B cell (primary cell): Measurements from ENCODE around the gene OTOF. TPM values are rescaled to one million over a fixed set of nuclear protein-coding genes. Genes with fewer than 3 reads are reported as not detected.

Experiments used
- ATAC-seq: fragments of 200-7000 bp; cut with Tn5 transposase; one replicate; pipeline ENCODE4 v1.10.0; 2021; ENCODE audit warnings: low read depth, mild to moderate bottlenecking, moderate number of reproducible peaks, moderate library complexity
- CTCF ChIA-PET: fragments of 350-600 bp; sonication (Branson Sonifier 250); formaldehyde crosslinking; loops from one replicate; lab custom pipeline; 2021; ENCODE audit warnings: antibody characterized with exemption, inconsistent platforms; lab: Charles Lee
- POLR2A ChIA-PET: fragments of 350-600 bp; sonication (Branson Sonifier 250); formaldehyde crosslinking; loops from one replicate; lab custom pipeline; 2021; ENCODE audit warnings: antibody characterized with exemption; lab: Charles Lee
- DNase-seq: peaks from one replicate; pipeline ENCODE4 v3.0.0; 2013
- H2AFZ ChIP-seq: 2 replicates; pipeline ENCODE4 v1.6.1; 2012; ENCODE audit warnings: mild to moderate bottlenecking, low read depth, low read length; ENCODE audit not compliant: insufficient read depth, poor library complexity, severe bottlenecking
- H3K27ac ChIP-seq, 2 donors: 1 replicate in 1 of 2; 2 replicates in 1 of 2; pipeline ENCODE4 v1.5.1; 2012 to 2013; ENCODE audit warnings: low read length in 2 of 2, mild to moderate bottlenecking in 2 of 2, moderate library complexity in 1 of 2
- H3K27me3 ChIP-seq, 4 experiments: fragments of 200-600 bp in 1 of 4; sonication (generic) in 1 of 4; replicated peaks in 1 of 4; 1 replicate in 2 of 4; 2 replicates in 2 of 4; pipeline versions ENCODE4 v1.6.1 to v1.7.0; 2013 to 2016; ENCODE audit warnings: low read length in 3 of 4, mild to moderate bottlenecking in 2 of 4, mixed read lengths in 1 of 4, moderate library complexity in 1 of 4; ENCODE audit not compliant: insufficient read depth in 4 of 4, control insufficient read depth in 3 of 4; ENCODE audit errors: control extremely low read depth in 1 of 4
- H3K36me3 ChIP-seq, 2 experiments: replicated peaks in 1 of 2; 1 replicate in 1 of 2; 2 replicates in 1 of 2; pipeline versions ENCODE4 v1.6.1 to v1.7.1; 2013; ENCODE audit warnings: low read length in 1 of 2; ENCODE audit not compliant: insufficient read depth in 2 of 2, control insufficient read depth in 1 of 2; ENCODE audit errors: control extremely low read depth in 1 of 2, extremely low read depth in 1 of 2
- H3K4me1 ChIP-seq, 2 donors: fragments of 200-600 bp in 1 of 2; sonication (generic) in 1 of 2; 1 replicate in 1 of 2; 2 replicates in 1 of 2; pipeline versions ENCODE4 v1.5.1 to v1.6.1; 2013 to 2017; ENCODE audit warnings: low read length in 2 of 2; ENCODE audit not compliant: control insufficient read depth in 2 of 2, insufficient read depth in 2 of 2
- H3K4me2 ChIP-seq: replicated peaks from 2 replicates; pipeline ENCODE3; 2012; ENCODE audit warnings: mild to moderate bottlenecking, low read depth, low read length; ENCODE audit not compliant: poor library complexity, severe bottlenecking
- H3K4me3 ChIP-seq, 5 experiments: fragments of 200-600 bp in 1 of 5; sonication (generic) in 1 of 5; 1 replicate in 3 of 5; 2 replicates in 2 of 5; pipeline versions ENCODE4 v1.5.1 to v1.7.0; 2011 to 2016; ENCODE audit warnings: low read length in 4 of 5, mild to moderate bottlenecking in 4 of 5, low read depth in 2 of 5, control low read depth in 1 of 5, moderate library complexity in 1 of 5; ENCODE audit not compliant: insufficient read depth in 1 of 5; ENCODE audit errors: control extremely low read depth in 1 of 5, extremely low read depth in 1 of 5
- H3K79me2 ChIP-seq: fragments of 200-600 bp; sonication (generic); one replicate; pipeline ENCODE4 v1.6.0; 2016; ENCODE audit warnings: low read length; ENCODE audit not compliant: control insufficient read depth, insufficient read depth
- H3K9ac ChIP-seq: fragments of 200-600 bp; sonication (generic); 2 replicates; pipeline ENCODE4 v1.6.1; 2017; ENCODE audit warnings: mild to moderate bottlenecking, low read length, moderate library complexity
- H3K9me3 ChIP-seq, 3 donors: one replicate each; pipeline versions ENCODE4 v1.6.1 to v1.7.1; 2013; ENCODE audit warnings: low read length in 2 of 3; ENCODE audit not compliant: control insufficient read depth in 2 of 3, insufficient read depth in 1 of 3; ENCODE audit errors: control extremely low read depth in 1 of 3
- H4K20me1 ChIP-seq: 2 replicates; pipeline ENCODE4 v1.6.0; 2012; ENCODE audit warnings: mild to moderate bottlenecking, low read length; ENCODE audit not compliant: insufficient read depth, control insufficient read depth, poor library complexity, severe bottlenecking
- H3K27ac Mint-ChIP-seq: one replicate; pipeline ENCODE4 v1.8.0; 2021; ENCODE audit warnings: mixed read lengths
- H3K27me3 Mint-ChIP-seq: one replicate; pipeline ENCODE4 v1.8.0; 2021; ENCODE audit warnings: mixed read lengths
- H3K4me1 Mint-ChIP-seq: one replicate; pipeline ENCODE4 v1.8.0; 2021; ENCODE audit warnings: mixed read lengths
- H3K4me3 Mint-ChIP-seq: one replicate; pipeline ENCODE4 v1.8.0; 2021; ENCODE audit warnings: mixed read lengths
- H3K9me3 Mint-ChIP-seq: one replicate; pipeline ENCODE4 v1.8.0; 2022; ENCODE audit warnings: mixed read lengths; ENCODE audit not compliant: insufficient read depth
- CTCF ChIP-seq: fragments of 200-600 bp; IDR thresholded peaks from one replicate; pipeline ENCODE4 v1.8.0; 2022; ENCODE audit warnings: antibody characterized with exemption, mild to moderate bottlenecking
- EZH2 ChIP-seq: IDR thresholded peaks from 2 replicates; pipeline ENCODE4 v1.6.1; 2012; ENCODE audit warnings: borderline replicate concordance, low read depth, mild to moderate bottlenecking, moderate library complexity, low read length; ENCODE audit not compliant: insufficient read depth, poor library complexity, severe bottlenecking
- WGBS: methylation state at CpG from one replicate; pipeline ENCODE4 v1.1.5; 2013; ENCODE audit warnings: missing lambda C conversion rate; ENCODE audit not compliant: insufficient coverage; 5-methylcytosine and 5-hydroxymethylcytosine counted together
- intact Hi-C: fragments of 100-400 bp; cut with micrococcal nuclease; formaldehyde crosslinking; loops from one replicate; pipeline ENCODE4 v1.10.0; 2022
- polyA plus RNA-seq: library from polyadenylated mRNA; depleted of rRNA; stranded (reverse); fragments of >200 nt; gene quantifications from 2 replicates; pipeline ENCODE4 v1.2.3, GENCODE V29; 2012
- total RNA-seq, 2 donors: library from RNA; stranded (reverse); fragments of 120-200 nt in 1 of 2; gene quantifications; 1 replicate in 1 of 2; 2 replicates in 1 of 2; pipeline versions ENCODE4 v1.2.3 to v1.2.4, GENCODE V29; 2013 to 2022

Gene OTOF
- total and polyA plus RNA-seq, 2 donors (not counting 1 experiment from before 2014, with no cell fraction given) = not detected

DNA sequence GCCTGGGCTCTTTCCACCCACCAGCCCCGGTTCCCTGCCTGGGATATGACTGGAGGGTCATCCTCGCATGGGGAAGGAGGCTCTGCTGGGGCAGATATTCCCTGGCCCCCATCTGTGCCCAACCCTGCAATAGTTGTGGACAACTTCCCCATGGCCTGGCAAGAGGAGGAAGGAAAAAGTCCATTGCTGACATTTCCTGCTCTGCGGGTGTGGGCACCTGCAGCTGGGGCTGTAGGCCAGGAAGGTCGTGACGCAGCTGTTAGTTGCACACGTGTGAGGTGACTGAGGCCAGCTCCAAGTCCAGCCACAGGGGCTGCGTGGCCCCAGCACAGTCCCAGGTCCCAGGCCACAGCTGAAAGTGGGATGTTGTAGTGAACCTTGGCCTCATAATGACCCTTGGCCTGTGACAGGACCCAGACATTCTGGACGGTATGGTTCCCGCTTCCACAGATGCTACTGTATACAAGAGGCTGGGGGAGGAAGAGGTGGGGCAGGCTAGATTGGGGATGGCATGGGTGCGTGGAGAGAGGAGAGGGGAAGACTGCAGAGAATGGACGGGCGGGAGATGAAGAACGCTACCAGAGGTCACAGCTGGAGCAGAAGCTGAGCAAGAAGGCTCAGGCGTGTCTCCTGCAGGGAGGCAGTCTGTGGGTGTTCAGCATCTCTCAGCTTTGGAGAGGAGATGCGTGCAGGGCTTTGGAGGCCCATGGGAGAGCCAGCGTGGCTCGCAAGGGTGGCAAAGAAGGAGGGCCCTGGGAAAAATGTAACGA is 22.1 kb downstream of the OTOF start:
- Histone ChIP-seq H3K36me3 (no peaks in the 10 kb centered on the region), H3K9me3 (no peaks in the 10 kb centered on the region), H3K4me2 (no peak overlapping the region), H3K27me3 (no peaks in the 10 kb centered on the region), H3K4me3 (no peak overlapping the region), H2AFZ (no peak overlapping the region), H3K79me2 (no peaks in the 10 kb centered on the region), H4K20me1 (no peaks in the 10 kb centered on the region), H3K4me1 (no peaks in the 10 kb centered on the region), H3K9ac (no peak overlapping the region), H3K27ac (no peak overlapping the region)
- ATAC-seq (no peak), DNase-seq (no peak)
- ChIA-PET CTCF (no interaction called here), POLR2A (no interaction called here)
- no peak overlapping the region for H3K4me3 Mint-ChIP-seq
- TF ChIP-seq EZH2 = no peak
- TF ChIP-seq CTCF = no peak
- no peaks in the 10 kb centered on the region for H3K4me1 Mint-ChIP-seq
- 66% methylated on average over 16 of the region's 18 CpGs for WGBS
- intact Hi-C loops = no loop called here
- peaks cover 10% of the 10 kb centered on the region for H3K27me3 Mint-ChIP-seq
- no peak overlapping the region for H3K27ac Mint-ChIP-seq
- H3K9me3 Mint-ChIP-seq = peaks cover 3% of the 10 kb centered on the region

- POLR2A ChIA-PET = no interaction called here
- WGBS = 92% methylated on average over 10 of the region's 11 CpGs
Observed at GRCh38 chr2:26455037-26455669, 22.8 kb downstream of the OTOF start.

More at GRCh38 chr2:26455037-26455669, 22.8 kb downstream of the OTOF start:
- H3K4me3 Mint-ChIP-seq = no peak overlapping the region
- ATAC-seq = no peak
- H3K27ac Mint-ChIP-seq = no peak overlapping the region
- intact Hi-C loops = no loop called here
- no peak overlapping the region for H3K4me3 ChIP-seq
- peaks cover 3% of the 10 kb centered on the region for H3K9me3 Mint-ChIP-seq
- DNase-seq = no peak
- H3K79me2 ChIP-seq = no peaks in the 10 kb centered on the region
- H4K20me1 ChIP-seq = no peaks in the 10 kb centered on the region
- H3K4me1 Mint-ChIP-seq = no peaks in the 10 kb centered on the region
- no peaks in the 10 kb centered on the region for H3K9me3 ChIP-seq
- H3K27ac ChIP-seq = no peak overlapping the region
- H3K27me3 Mint-ChIP-seq = peaks cover 10% of the 10 kb centered on the region
- no peak overlapping the region for H3K9ac ChIP-seq
- H3K27me3 ChIP-seq = peaks cover 0 to 1% (median 0%) of the 10 kb centered on the region in 4 experiments
- no peaks in the 10 kb centered on the region for H3K4me1 ChIP-seq
- CTCF ChIA-PET = no interaction called here
- no peak overlapping the region for H2AFZ ChIP-seq
- TF ChIP-seq CTCF (no peak), EZH2 (no peak)
- no peak overlapping the region for H3K4me2 ChIP-seq
- H3K36me3 ChIP-seq = no peaks in the 10 kb centered on the region
